Measurements from ENCODE around the gene CFAP161. TPM values are rescaled to one million over a fixed set of nuclear protein-coding genes. Genes with fewer than 3 reads are reported as not detected.

CFAP161 gene
- total RNA-seq, 2 donors from 2014 or later, result 2.9 TPM; not detected in 1

GRCh38 chr15:81195339-81195864, 61.3 kb downstream of the CFAP161 start:
- H3K4me1 ChIP-seq (replicated peaks), result no peaks in the 10 kb centered on the region
- 68% methylated on average over 8 of the region's 8 CpGs for WGBS
- no peak overlapping the region for H3K4me3 ChIP-seq
- DNase-seq (ENCODE audit: low spot score), result no peak
- TF ChIP-seq CTCF (IDR thresholded peaks at IDR 0.05), result no peak
- TF ChIP-seq POLR2A (IDR thresholded peaks at IDR 0.05), result no peak
- TF ChIP-seq POLR2AphosphoS5 (IDR thresholded peaks at IDR 0.05), result no peak
- no peaks in the 10 kb centered on the region for H3K36me3 ChIP-seq
- intact Hi-C loops (cut with DNase I), result no loop called here
- H3K27me3 ChIP-seq (replicated peaks; ENCODE audit: insufficient read depth), result no peaks in the 10 kb centered on the region
- H3K27ac ChIP-seq, result no peak overlapping the region
- no peaks in the 10 kb centered on the region for H3K9me3 ChIP-seq

- no peak within 1 kb of the TSS for H3K27ac ChIP-seq
- WGBS, result 87% methylated on average over 16 of the region's 16 CpGs
- H3K36me3 ChIP-seq, result no peaks in the 10 kb centered on the region
- DNase-seq (ENCODE audit: low spot score), result no peak
- intact Hi-C loops (cut with DNase I), result no loop called here
- no peaks in the 10 kb centered on the region for H3K4me1 ChIP-seq (replicated peaks)
- H3K9me3 ChIP-seq, result no peaks in the 10 kb centered on the region
- TF ChIP-seq POLR2AphosphoS5 (IDR thresholded peaks at IDR 0.05) (no peak), CTCF (IDR thresholded peaks at IDR 0.05) (no peak), POLR2A (IDR thresholded peaks at IDR 0.05) (no peak)
- H3K4me3 ChIP-seq, result no peak within 1 kb of the TSS
- no peaks in the 10 kb centered on the region for H3K27me3 ChIP-seq (replicated peaks; ENCODE audit: insufficient read depth)
These were observed 62.6 kb downstream of the CFAP161 start, which contains the start of gene IL16 for GRCh38 chr15:81196576-81197254. Gene IL16 (plus strand): TSS chr15:81196879. CDS start chr15:81225400, 28,521 bp downstream.

GRCh38 chr15:81197255-81197630, 63.2 kb downstream of the CFAP161 start:
- DNase-seq (ENCODE audit: low spot score), result no peak
- intact Hi-C loops (cut with DNase I), result no loop called here
- no peaks in the 10 kb centered on the region for H3K36me3 ChIP-seq
- TF ChIP-seq POLR2AphosphoS5 (IDR thresholded peaks at IDR 0.05), result no peak
- no peak for TF ChIP-seq POLR2A (IDR thresholded peaks at IDR 0.05)
- no peak for TF ChIP-seq CTCF (IDR thresholded peaks at IDR 0.05)
- H3K27me3 ChIP-seq (replicated peaks; ENCODE audit: insufficient read depth), result no peaks in the 10 kb centered on the region
- H3K9me3 ChIP-seq, result no peaks in the 10 kb centered on the region
- no peak overlapping the region for H3K4me3 ChIP-seq
- no peaks in the 10 kb centered on the region for H3K4me1 ChIP-seq (replicated peaks)
- no peak overlapping the region for H3K27ac ChIP-seq
- 89% methylated on average over 7 of the region's 7 CpGs for WGBS

GRCh38 chr15:81197688-81198281, 63.7 kb downstream of the CFAP161 start:
- Histone ChIP-seq H3K27ac (no peak overlapping the region), H3K4me1 (replicated peaks) (no peaks in the 10 kb centered on the region), H3K4me3 (no peak overlapping the region), H3K27me3 (replicated peaks; ENCODE audit: insufficient read depth) (no peaks in the 10 kb centered on the region), H3K36me3 (no peaks in the 10 kb centered on the region), H3K9me3 (no peaks in the 10 kb centered on the region)
- WGBS, result 71% methylated on average over 7 of the region's 7 CpGs
- DNase-seq (ENCODE audit: low spot score), result no peak
- TF ChIP-seq POLR2A (IDR thresholded peaks at IDR 0.05) (no peak), CTCF (IDR thresholded peaks at IDR 0.05) (no peak), POLR2AphosphoS5 (IDR thresholded peaks at IDR 0.05) (no peak)
- intact Hi-C loops (cut with DNase I), result no loop called here

Other genes with a start within 250 kb of the CFAP161 start
- gene MESD, start 144.5 kb upstream of the CFAP161 start, total RNA-seq, result 10 to 100 TPM; 28.0 to 33.9 TPM
- 10 to 100 TPM; 19.3 to 25.4 TPM for gene TLNRD1, start 133.3 kb upstream of the CFAP161 start, total RNA-seq
- gene IL16, start 62.6 kb downstream of the CFAP161 start, total RNA-seq, result 1 to 10 TPM; 2.7 to 9.9 TPM
- 10 to 100 TPM; 19.6 to 23.2 TPM for gene STARD5, start 189.9 kb downstream of the CFAP161 start, total RNA-seq
- under 1 TPM; 0.14 to 0.23 TPM for gene TMC3, start 239.9 kb downstream of the CFAP161 start, total RNA-seq